ENCODE results near the gene MAGI1.
A peak's percentile ranks its signal among the peaks of the same experiment; 100 is the strongest.

MAGI1 gene

GRCh38 chr3:65379223-65379622 lies 659.5 kb downstream of the MAGI1 start:
- no peak for DNase-seq

DNA sequence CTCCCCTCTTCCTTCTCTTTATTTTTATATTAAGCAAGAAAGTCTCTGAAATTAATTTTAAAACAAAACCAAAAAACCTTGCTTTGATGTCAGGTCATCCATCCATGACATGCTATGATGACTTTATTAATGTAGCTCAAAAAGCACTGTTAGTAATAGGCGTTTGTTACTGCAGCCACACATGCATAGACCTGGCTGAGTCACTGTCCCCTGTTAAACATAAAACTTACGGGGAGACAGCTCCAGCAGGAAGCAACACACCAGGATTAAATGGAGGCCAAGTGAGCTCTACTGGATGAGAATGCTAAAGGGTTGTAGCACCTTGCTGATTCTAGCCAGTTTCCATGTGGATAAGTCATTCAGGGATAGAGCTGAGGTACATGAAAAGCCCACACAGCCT lies 661.1 kb downstream of the MAGI1 start:
- no peak for DNase-seq

- DNase-seq = no peak
Measured at GRCh38 chr3:65376426-65376825, 662.3 kb downstream of the MAGI1 start.

GRCh38 chr3:65371053-65371452 lies 667.7 kb downstream of the MAGI1 start:
- DNase-seq = no peak

GRCh38 chr3:65368866-65369265 lies 669.9 kb downstream of the MAGI1 start:
- DNase-seq = no peak

DNA sequence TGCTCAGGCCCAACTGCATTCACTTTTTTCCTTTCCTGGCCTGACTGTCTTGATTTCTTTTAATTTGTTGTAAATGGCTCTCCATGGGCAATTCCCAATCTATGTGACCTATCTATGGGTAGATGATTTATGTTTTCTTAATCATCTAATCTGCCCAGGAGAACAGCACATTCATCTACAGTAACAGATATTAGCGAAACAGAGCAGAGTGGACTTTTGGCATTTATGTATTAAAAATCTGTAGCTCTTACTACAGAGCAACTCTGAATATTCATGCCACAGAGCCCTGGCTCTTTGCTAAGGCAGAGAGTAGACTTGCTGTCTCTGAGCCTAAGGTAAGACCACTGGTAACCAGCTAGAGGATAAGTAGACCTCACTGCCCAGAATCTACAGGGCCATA lies 676.0 kb downstream of the MAGI1 start:
- DNase-seq = no peak

GRCh38 chr3:65361448-65361847 lies 677.3 kb downstream of the MAGI1 start:
- DNase-seq = no peak

GRCh38 chr3:65356331-65357248 lies 682.1 kb downstream of the MAGI1 start:
- peak; percentile 14 for DNase-seq

- no peak for DNase-seq
Measured at GRCh38 chr3:65354880-65355279, 683.8 kb downstream of the MAGI1 start.

GRCh38 chr3:65352951-65353350 lies 685.8 kb downstream of the MAGI1 start:
- no peak for DNase-seq

GRCh38 chr3:65351753-65352152 lies 687.0 kb downstream of the MAGI1 start:
- no peak for DNase-seq

GRCh38 chr3:65350801-65351476 lies 687.8 kb downstream of the MAGI1 start:
- no peak for DNase-seq

GRCh38 chr3:65348398-65348995 lies 690.2 kb downstream of the MAGI1 start:
- DNase-seq = peak; percentile 32

- DNase-seq = no peak
Measured at GRCh38 chr3:65347166-65347565, 691.6 kb downstream of the MAGI1 start.

GRCh38 chr3:65344846-65345245 lies 693.9 kb downstream of the MAGI1 start:
- no peak for DNase-seq

- no peak for DNase-seq
Measured at GRCh38 chr3:65344444-65344843, 694.3 kb downstream of the MAGI1 start.

- DNase-seq = no peak
Measured at GRCh38 chr3:65343736-65344135, 695.0 kb downstream of the MAGI1 start.

DNA sequence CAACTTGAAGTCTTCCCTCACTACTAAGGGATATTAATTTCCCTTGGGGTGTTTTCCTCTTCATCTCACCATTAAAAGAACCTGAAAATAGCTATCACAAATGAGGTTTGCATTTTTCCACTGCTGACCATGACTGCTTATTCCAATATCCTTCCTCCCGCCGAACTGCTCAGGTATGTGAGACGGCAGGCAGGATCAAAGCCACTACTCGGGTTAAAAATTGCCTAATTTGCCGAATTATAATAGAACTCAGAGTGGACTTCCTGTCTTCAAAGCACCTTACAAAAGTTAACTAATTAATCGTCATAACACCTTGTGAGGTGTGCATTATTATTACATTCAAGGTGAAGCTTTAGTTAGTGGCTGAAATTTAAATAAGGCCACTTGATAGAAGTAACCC lies 695.7 kb downstream of the MAGI1 start:
- DNase-seq = no peak

- DNase-seq = peak; percentile 52
Measured at GRCh38 chr3:65342084-65342683, 696.5 kb downstream of the MAGI1 start.

DNA sequence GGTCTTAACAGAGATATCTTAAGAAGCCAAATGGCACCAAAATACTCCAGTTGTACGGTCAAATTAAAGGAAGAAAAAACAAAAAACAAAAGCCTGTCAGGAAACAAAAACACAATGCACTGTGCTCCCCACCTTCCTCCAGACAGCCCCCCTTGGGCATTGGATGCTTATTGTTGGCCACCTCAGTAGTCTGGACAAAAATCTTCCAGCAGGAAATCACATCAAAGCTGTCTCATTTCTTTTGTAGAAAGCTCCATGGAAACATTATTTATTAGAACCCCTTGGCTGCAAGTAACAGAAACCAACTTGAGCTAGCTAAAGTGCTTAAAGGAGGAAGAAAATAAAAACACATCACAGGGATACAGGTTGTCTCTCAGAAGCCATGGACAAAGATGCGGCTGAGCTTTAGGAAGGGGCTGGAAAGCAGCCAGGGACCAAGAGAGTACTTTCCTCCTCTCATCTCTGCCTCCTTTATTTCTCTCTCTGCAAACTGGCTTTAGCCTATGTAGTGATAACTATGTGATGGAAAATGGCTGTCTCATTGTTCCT lies 699.5 kb downstream of the MAGI1 start:
- no peak for DNase-seq

DNA sequence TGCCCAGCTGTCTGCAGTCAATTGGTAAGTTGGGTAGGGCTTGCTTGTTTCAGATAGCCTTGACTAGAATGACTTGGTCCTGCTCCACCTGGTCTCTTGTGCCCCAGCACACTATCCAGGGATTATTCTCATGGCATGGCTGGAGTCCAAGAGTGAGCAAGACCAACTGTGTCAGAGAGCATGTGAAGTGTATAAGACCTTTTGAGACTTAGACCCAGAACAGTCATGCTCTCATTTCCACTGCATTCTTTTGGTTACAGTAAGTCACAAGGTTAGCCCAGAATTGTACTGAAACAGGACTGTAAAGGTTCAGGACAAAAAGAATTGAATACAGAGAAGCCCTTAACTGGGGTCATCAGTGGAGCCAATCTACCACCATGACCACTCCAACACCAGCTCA lies 700.1 kb downstream of the MAGI1 start:
- no peak for DNase-seq

DNA sequence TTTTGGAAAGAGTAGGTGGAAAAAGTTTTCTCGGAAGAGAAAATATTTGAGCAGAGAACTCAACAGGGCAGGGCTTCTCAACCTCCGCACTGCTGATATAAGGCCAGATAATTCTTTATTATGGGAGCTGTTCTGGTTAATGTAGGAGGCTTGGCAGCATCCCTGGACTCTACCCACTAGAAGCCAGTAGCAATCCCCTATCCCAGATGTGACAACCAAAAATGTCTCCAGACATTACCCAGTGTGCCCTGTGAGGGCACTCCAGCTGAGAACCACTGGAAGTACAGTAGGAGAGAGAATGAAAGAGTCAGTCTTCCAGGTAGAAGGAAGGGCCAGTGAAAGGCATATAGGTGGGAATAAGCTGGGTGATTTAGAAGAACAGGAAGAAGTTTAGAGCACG lies 703.1 kb downstream of the MAGI1 start:
- no peak for DNase-seq

GRCh38 chr3:65334045-65334665 lies 704.6 kb downstream of the MAGI1 start:
- peak; percentile 2 for DNase-seq

Data from EL (cell line).